ENCODE results near the gene CDH23. TPM values are rescaled to one million over a fixed set of nuclear protein-coding genes. Genes with fewer than 3 reads are reported as not detected.
A peak's percentile ranks its signal among the peaks of the same experiment; 100 is the strongest.

The CDH23 gene
- total RNA-seq, 1 donor from 2014 or later, result not detected

GRCh38 chr10:71744897-71745663, 348.4 kb downstream of the CDH23 start:
- no peak for FAIRE-seq
- no peak for TF ChIP-seq CTCF (IDR thresholded peaks at IDR 0.05; ENCODE audit: insufficient read depth, low read length, severe bottlenecking)
- H3K36me3 ChIP-seq (ENCODE audit: control insufficient read depth, insufficient read depth, low read length), result no peaks in the 10 kb centered on the region
- H3K4me3 ChIP-seq (ENCODE audit: low read depth, low read length), result no peak overlapping the region
- no peak for DNase-seq (ENCODE audit: low read depth)
- no peaks in the 10 kb centered on the region for H3K27me3 ChIP-seq (ENCODE audit: control insufficient read depth, insufficient read depth, low read length)

- no peaks in the 10 kb centered on the region for H3K27me3 ChIP-seq (ENCODE audit: control insufficient read depth, insufficient read depth, low read length)
- H3K36me3 ChIP-seq (ENCODE audit: control insufficient read depth, insufficient read depth, low read length), result peaks cover 1% of the 10 kb centered on the region
- FAIRE-seq, result no peak
- DNase-seq (ENCODE audit: low read depth), result no peak
- TF ChIP-seq CTCF (IDR thresholded peaks at IDR 0.05; ENCODE audit: insufficient read depth, low read length, severe bottlenecking), result no peak
- no peak overlapping the region for H3K4me3 ChIP-seq (ENCODE audit: low read depth, low read length)
Observed at GRCh38 chr10:71745664-71746250, 349.0 kb downstream of the CDH23 start.

- no peak for FAIRE-seq
- Histone ChIP-seq H3K36me3 (ENCODE audit: control insufficient read depth, insufficient read depth, low read length) (peaks cover 1% of the 10 kb centered on the region), H3K4me3 (ENCODE audit: low read depth, low read length) (no peak overlapping the region), H3K27me3 (ENCODE audit: control insufficient read depth, insufficient read depth, low read length) (no peaks in the 10 kb centered on the region)
- no peak for TF ChIP-seq CTCF (IDR thresholded peaks at IDR 0.05; ENCODE audit: insufficient read depth, low read length, severe bottlenecking)
- DNase-seq (ENCODE audit: low read depth), result no peak
Observed at GRCh38 chr10:71746344-71747037, 349.8 kb downstream of the CDH23 start.

- TF ChIP-seq CTCF (IDR thresholded peaks at IDR 0.05; ENCODE audit: insufficient read depth, low read length, severe bottlenecking), result no peak
- H3K4me3 ChIP-seq (ENCODE audit: low read depth, low read length), result no peak overlapping the region
- peaks cover 1% of the 10 kb centered on the region for H3K36me3 ChIP-seq (ENCODE audit: control insufficient read depth, insufficient read depth, low read length)
- H3K27me3 ChIP-seq (ENCODE audit: control insufficient read depth, insufficient read depth, low read length), result no peaks in the 10 kb centered on the region
- DNase-seq (ENCODE audit: low read depth) (no peak), FAIRE-seq (no peak)
Observed at GRCh38 chr10:71747039-71747531, 350.4 kb downstream of the CDH23 start.

- DNase-seq (ENCODE audit: low read depth) (peak; percentile 65), FAIRE-seq (no peak)
- H3K36me3 ChIP-seq (ENCODE audit: control insufficient read depth, insufficient read depth, low read length), result peaks cover 4% of the 10 kb centered on the region
- no peaks in the 10 kb centered on the region for H3K27me3 ChIP-seq (ENCODE audit: control insufficient read depth, insufficient read depth, low read length)
- no peak for TF ChIP-seq CTCF (IDR thresholded peaks at IDR 0.05; ENCODE audit: insufficient read depth, low read length, severe bottlenecking)
- no peak overlapping the region for H3K4me3 ChIP-seq (ENCODE audit: low read depth, low read length)
Observed at GRCh38 chr10:71747551-71748523, 351.1 kb downstream of the CDH23 start.
